Measurements from ENCODE around the gene TYROBP. TPM values are rescaled to one million over a fixed set of nuclear protein-coding genes. Genes with fewer than 3 reads are reported as not detected.

Gene TYROBP
- total and polyA plus RNA-seq, 2 of the 4 experiments (the other 2 are of a cell fraction): not detected

DNA sequence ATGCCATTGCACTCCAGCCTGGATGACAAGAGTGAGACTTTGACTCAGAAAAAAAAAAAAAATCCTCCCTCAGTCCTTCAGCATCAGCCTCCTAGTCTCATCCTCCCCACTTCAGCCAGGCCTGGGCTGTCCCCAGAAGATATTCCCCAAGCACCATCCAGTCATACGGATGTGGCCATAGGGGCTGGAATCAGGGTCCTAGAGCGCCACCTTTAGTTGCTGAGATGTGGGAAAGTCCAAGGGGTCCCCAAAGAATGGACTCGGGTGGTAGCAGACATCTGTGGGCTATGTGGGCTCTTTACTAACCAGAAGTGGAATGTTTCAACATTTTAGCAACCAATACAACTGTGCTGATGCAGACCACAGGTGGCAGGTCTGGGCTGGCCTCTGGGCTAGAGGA lies 3.1 kb upstream of the TYROBP start:
- H2BK15ac ChIP-seq (ENCODE audit: low read depth, low read length): no peak overlapping the region
- no peak overlapping the region for H4K8ac ChIP-seq (ENCODE audit: low read depth in 2 of 2, low read length in 2 of 2)
- no peak overlapping the region for H2AK9ac ChIP-seq (replicated peaks; ENCODE audit: low read depth, low read length, poor library complexity)
- POLR2A ChIA-PET (ENCODE audit: unreplicated experiment): interaction anchor here (0.7 kb wide), 1 partner anchor 10 kb away, joined by 11 read pairs; no protein-coding TSS in a partner anchor
- no peaks in the 10 kb centered on the region for H3K36me3 ChIP-seq (ENCODE audit: control insufficient read depth, insufficient read depth, low read length)
- H2AK5ac ChIP-seq (ENCODE audit: low read depth, low read length): peak overlapping the region; percentile 16; the same call in 1 of the 2 replicates
- in situ Hi-C loops (cut with MboI; ENCODE audit: low sequenced_read_pairs): no loop called here
- no peak for ATAC-seq (ENCODE audit: low read depth)
- no peak overlapping the region for H3K4me3 ChIP-seq (ENCODE audit: insufficient read depth, low read depth, low read length)
- no peak for DNase-seq
- BruUV-seq (replicated peaks): no TSS peak
- no peak overlapping the region for H3K14ac ChIP-seq (replicated peaks; ENCODE audit: low read depth, low read length)
- H3K9me3 ChIP-seq (ENCODE audit: control insufficient read depth, insufficient read depth, low read length): no peaks in the 10 kb centered on the region
- no peak overlapping the region for H3K4ac ChIP-seq (ENCODE audit: low read depth, low read length)
- no peak overlapping the region for H3K18ac ChIP-seq (ENCODE audit: low read depth, low read length)
- H4K5ac ChIP-seq (ENCODE audit: low read depth, low read length): no peak overlapping the region
- H3K9me1 ChIP-seq (ENCODE audit: insufficient read depth, low read length): peaks cover 5% of the 10 kb centered on the region
- no peak for TF ChIP-seq NFE2L2 (IDR thresholded peaks at IDR 0.05; ENCODE audit: low read depth, low read length)
- no peak for TF ChIP-seq CEBPB (IDR thresholded peaks at IDR 0.05; ENCODE audit: low read depth, low read length)
- TF ChIP-seq MAZ (IDR thresholded peaks at IDR 0.05; ENCODE audit: borderline replicate concordance, low read depth, low read length): no peak
- no peak for TF ChIP-seq FOS (IDR thresholded peaks at IDR 0.05; ENCODE audit: low read depth, low read length)
- TF ChIP-seq, protein P1, sequence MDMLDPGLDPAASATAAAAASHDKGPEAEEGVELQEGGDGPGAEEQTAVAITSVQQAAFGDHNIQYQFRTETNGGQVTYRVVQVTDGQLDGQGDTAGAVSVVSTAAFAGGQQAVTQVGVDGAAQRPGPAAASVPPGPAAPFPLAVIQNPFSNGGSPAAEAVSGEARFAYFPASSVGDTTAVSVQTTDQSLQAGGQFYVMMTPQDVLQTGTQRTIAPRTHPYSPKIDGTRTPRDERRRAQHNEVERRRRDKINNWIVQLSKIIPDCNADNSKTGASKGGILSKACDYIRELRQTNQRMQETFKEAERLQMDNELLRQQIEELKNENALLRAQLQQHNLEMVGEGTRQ (IDR thresholded peaks at IDR 0.05; ENCODE audit: low read depth, low read length): no peak
- TF ChIP-seq MXI1 (IDR thresholded peaks at IDR 0.05; ENCODE audit: borderline replicate concordance, low read depth, low read length): no peak
- TF ChIP-seq SMC3 (IDR thresholded peaks at IDR 0.05; ENCODE audit: low read depth, low read length): no peak
- TF ChIP-seq, protein P2, sequence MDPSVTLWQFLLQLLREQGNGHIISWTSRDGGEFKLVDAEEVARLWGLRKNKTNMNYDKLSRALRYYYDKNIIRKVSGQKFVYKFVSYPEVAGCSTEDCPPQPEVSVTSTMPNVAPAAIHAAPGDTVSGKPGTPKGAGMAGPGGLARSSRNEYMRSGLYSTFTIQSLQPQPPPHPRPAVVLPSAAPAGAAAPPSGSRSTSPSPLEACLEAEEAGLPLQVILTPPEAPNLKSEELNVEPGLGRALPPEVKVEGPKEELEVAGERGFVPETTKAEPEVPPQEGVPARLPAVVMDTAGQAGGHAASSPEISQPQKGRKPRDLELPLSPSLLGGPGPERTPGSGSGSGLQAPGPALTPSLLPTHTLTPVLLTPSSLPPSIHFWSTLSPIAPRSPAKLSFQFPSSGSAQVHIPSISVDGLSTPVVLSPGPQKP (IDR thresholded peaks at IDR 0.05; ENCODE audit: borderline replicate concordance, low read depth, low read length): no peak
- TF ChIP-seq POLR2A (IDR thresholded peaks at IDR 0.05; ENCODE audit: low read depth, low read length): no peak
- TF ChIP-seq RFX5 (IDR thresholded peaks at IDR 0.05; ENCODE audit: low read depth, low read length): no peak
- no peak for TF ChIP-seq BHLHE40 (IDR thresholded peaks at IDR 0.05; ENCODE audit: low read depth, low read length)
- TF ChIP-seq, protein P3, sequence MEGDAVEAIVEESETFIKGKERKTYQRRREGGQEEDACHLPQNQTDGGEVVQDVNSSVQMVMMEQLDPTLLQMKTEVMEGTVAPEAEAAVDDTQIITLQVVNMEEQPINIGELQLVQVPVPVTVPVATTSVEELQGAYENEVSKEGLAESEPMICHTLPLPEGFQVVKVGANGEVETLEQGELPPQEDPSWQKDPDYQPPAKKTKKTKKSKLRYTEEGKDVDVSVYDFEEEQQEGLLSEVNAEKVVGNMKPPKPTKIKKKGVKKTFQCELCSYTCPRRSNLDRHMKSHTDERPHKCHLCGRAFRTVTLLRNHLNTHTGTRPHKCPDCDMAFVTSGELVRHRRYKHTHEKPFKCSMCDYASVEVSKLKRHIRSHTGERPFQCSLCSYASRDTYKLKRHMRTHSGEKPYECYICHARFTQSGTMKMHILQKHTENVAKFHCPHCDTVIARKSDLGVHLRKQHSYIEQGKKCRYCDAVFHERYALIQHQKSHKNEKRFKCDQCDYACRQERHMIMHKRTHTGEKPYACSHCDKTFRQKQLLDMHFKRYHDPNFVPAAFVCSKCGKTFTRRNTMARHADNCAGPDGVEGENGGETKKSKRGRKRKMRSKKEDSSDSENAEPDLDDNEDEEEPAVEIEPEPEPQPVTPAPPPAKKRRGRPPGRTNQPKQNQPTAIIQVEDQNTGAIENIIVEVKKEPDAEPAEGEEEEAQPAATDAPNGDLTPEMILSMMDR (conservative IDR thresholded peaks at IDR 0.05; ENCODE audit: low read depth, low read length): no peak
- no peak for TF ChIP-seq MAFK (IDR thresholded peaks at IDR 0.05; ENCODE audit: low read depth, low read length)
- dilution Hi-C loops (cut with HindIII; ENCODE audit: low sequenced_read_pairs, unreplicated experiment): no loop called here
- intact Hi-C loops (cut with micrococcal nuclease): no loop called here
- no peak overlapping the region for H2AFZ ChIP-seq (replicated peaks; ENCODE audit: low read length, poor library complexity)
- H4K91ac ChIP-seq (ENCODE audit: insufficient read depth, low read depth, low read length): no peak overlapping the region
- H2BK5ac ChIP-seq (ENCODE audit: low read depth, low read length, poor library complexity, severe bottlenecking): no peak overlapping the region
- no peak overlapping the region for H2BK120ac ChIP-seq (ENCODE audit: low read depth, low read length)
- H3K4me1 ChIP-seq (ENCODE audit: control insufficient read depth, insufficient read depth, low read length): peaks cover 10% of the 10 kb centered on the region
- no peak overlapping the region for H3K9ac ChIP-seq (ENCODE audit: low read depth, low read length)
- H3K79me1 ChIP-seq (ENCODE audit: low read depth in 1 of 2, low read length in 2 of 2): no peaks in the 10 kb centered on the region; a peak in 1 of 4 replicates
- CTCF ChIA-PET: no interaction called here
- H3K56ac ChIP-seq (ENCODE audit: extremely low read depth, insufficient read depth, low read length): no peak overlapping the region
- no peaks in the 10 kb centered on the region for H3K27me3 ChIP-seq (ENCODE audit: control insufficient read depth, insufficient read depth, low read length)
- H4K20me1 ChIP-seq (ENCODE audit: insufficient read depth, low read length): no peaks in the 10 kb centered on the region
- H3K23ac ChIP-seq (ENCODE audit: low read depth, low read length): no peak overlapping the region
- no peak overlapping the region for H3K4me2 ChIP-seq (ENCODE audit: low read depth, low read length)
- no CpG with 5 or more reads among the region's 3 CpGs for WGBS, 2 experiments (ENCODE audit: extremely low coverage in 2 of 2, insufficient read length in 1 of 2)
- no peak overlapping the region for H3K27ac ChIP-seq (ENCODE audit: insufficient read depth, low read length)
- no peak overlapping the region for H2BK20ac ChIP-seq (ENCODE audit: low read depth, low read length)
